ENCODE data around the gene OSBPL10. TPM values are rescaled to one million over a fixed set of nuclear protein-coding genes. Genes with fewer than 3 reads are reported as not detected.

Gene OSBPL10
- total RNA-seq, 1 experiment from 2014 or later: 172 TPM

GRCh38 chr3:31723701-31724100 lies 257.4 kb downstream of the OSBPL10 start:
- H3K4me1 Mint-ChIP-seq (ENCODE audit: insufficient read depth, unreplicated experiment): peaks cover 6% of the 10 kb centered on the region
- BruUV-seq (replicated peaks): no TSS peak
- H3K4me3 Mint-ChIP-seq (ENCODE audit: unreplicated experiment): no peak overlapping the region
- TF ChIP-seq, protein P1, sequence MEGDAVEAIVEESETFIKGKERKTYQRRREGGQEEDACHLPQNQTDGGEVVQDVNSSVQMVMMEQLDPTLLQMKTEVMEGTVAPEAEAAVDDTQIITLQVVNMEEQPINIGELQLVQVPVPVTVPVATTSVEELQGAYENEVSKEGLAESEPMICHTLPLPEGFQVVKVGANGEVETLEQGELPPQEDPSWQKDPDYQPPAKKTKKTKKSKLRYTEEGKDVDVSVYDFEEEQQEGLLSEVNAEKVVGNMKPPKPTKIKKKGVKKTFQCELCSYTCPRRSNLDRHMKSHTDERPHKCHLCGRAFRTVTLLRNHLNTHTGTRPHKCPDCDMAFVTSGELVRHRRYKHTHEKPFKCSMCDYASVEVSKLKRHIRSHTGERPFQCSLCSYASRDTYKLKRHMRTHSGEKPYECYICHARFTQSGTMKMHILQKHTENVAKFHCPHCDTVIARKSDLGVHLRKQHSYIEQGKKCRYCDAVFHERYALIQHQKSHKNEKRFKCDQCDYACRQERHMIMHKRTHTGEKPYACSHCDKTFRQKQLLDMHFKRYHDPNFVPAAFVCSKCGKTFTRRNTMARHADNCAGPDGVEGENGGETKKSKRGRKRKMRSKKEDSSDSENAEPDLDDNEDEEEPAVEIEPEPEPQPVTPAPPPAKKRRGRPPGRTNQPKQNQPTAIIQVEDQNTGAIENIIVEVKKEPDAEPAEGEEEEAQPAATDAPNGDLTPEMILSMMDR (IDR thresholded peaks at IDR 0.05; ENCODE audit: unreplicated experiment): no peak
- no peaks in the 10 kb centered on the region for H3K27me3 Mint-ChIP-seq (ENCODE audit: insufficient read depth, unreplicated experiment)
- ChIA-PET CTCF (interaction anchor here (0.6 to 1.2 kb wide), 2 partner anchors 258 to 1670 kb away, joined by 3 read pairs; partner anchors contain the start of gene ZNF860), POLR2A (no interaction called here)
- peaks cover 41% of the 10 kb centered on the region for H3K36me3 Mint-ChIP-seq (ENCODE audit: insufficient read depth, unreplicated experiment)
- DNase-seq (ENCODE audit: unreplicated experiment): no peak
- no peaks in the 10 kb centered on the region for H3K9me3 Mint-ChIP-seq (ENCODE audit: unreplicated experiment)
- H3K27ac Mint-ChIP-seq (ENCODE audit: low read depth, unreplicated experiment): no peak overlapping the region
- intact Hi-C loops (cut with micrococcal nuclease): no loop called here

- Mint-ChIP-seq H3K27ac (ENCODE audit: low read depth, unreplicated experiment) (no peak overlapping the region), H3K4me3 (ENCODE audit: unreplicated experiment) (no peak overlapping the region), H3K4me1 (ENCODE audit: insufficient read depth, unreplicated experiment) (peaks cover 6% of the 10 kb centered on the region), H3K36me3 (ENCODE audit: insufficient read depth, unreplicated experiment) (peaks cover 47% of the 10 kb centered on the region), H3K27me3 (ENCODE audit: insufficient read depth, unreplicated experiment) (no peaks in the 10 kb centered on the region), H3K9me3 (ENCODE audit: unreplicated experiment) (no peaks in the 10 kb centered on the region)
- ChIA-PET POLR2A (no interaction called here), CTCF (interaction anchor here (0.6 kb wide), 1 partner anchor 25 kb away, joined by 3 read pairs; no protein-coding TSS in a partner anchor)
- no TSS peak for BruUV-seq (replicated peaks)
- intact Hi-C loops (cut with micrococcal nuclease): no loop called here
- no peak for DNase-seq (ENCODE audit: unreplicated experiment)
- TF ChIP-seq, protein P1 (IDR thresholded peaks at IDR 0.05; ENCODE audit: unreplicated experiment): no peak
Measured at GRCh38 chr3:31721676-31722075, 259.4 kb downstream of the OSBPL10 start.

DNA sequence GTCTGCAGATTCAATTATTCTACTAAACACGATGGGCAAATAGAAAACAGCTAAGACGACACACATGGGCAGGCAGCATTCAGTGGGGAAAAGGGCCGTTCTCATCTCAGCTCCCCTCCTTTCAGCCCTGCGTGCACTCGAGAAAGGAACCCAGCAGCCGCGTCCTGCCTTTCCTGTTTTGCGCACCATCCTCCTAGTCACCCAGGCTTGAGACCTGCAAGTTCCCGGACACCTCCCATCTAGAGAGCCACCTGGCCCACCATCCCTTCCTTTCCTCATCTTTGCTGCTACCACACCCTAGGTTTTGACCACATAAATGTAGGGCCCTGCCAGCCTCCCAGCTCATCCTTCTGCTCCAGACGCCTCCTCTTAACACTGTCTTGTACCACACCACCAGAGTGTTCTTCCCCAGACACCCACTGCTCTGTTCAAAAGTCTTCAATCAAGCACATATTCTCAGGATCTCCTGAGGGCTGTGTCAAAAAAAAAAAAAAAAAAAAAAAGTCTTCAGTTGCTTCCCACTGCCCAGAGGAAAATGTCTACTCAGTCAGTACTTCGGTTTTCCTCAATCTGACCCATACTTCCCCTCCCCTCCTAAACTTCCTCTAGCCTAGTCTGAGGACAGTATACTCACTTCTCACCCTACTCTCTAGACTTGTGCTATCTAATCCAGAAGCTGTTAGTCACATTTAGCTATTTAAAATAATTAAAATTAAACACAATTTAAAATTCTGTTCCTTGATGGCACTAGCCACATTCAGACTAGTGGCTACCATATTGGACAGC lies 266.4 kb downstream of the OSBPL10 start:
- CTCF ChIA-PET: no interaction called here
- Mint-ChIP-seq H3K4me3 (ENCODE audit: unreplicated experiment) (no peak overlapping the region), H3K9me3 (ENCODE audit: unreplicated experiment) (no peaks in the 10 kb centered on the region), H3K27me3 (ENCODE audit: insufficient read depth, unreplicated experiment) (no peaks in the 10 kb centered on the region), H3K36me3 (ENCODE audit: insufficient read depth, unreplicated experiment) (peaks cover 35% of the 10 kb centered on the region), H3K4me1 (ENCODE audit: insufficient read depth, unreplicated experiment) (peaks cover 5% of the 10 kb centered on the region), H3K27ac (ENCODE audit: low read depth, unreplicated experiment) (no peak overlapping the region)
- DNase-seq (ENCODE audit: unreplicated experiment): no peak
- POLR2A ChIA-PET: no interaction called here
- no TSS peak for BruUV-seq (replicated peaks)
- TF ChIP-seq, protein P1 (IDR thresholded peaks at IDR 0.05; ENCODE audit: unreplicated experiment): no peak
- intact Hi-C loops (cut with micrococcal nuclease): no loop called here

DNA sequence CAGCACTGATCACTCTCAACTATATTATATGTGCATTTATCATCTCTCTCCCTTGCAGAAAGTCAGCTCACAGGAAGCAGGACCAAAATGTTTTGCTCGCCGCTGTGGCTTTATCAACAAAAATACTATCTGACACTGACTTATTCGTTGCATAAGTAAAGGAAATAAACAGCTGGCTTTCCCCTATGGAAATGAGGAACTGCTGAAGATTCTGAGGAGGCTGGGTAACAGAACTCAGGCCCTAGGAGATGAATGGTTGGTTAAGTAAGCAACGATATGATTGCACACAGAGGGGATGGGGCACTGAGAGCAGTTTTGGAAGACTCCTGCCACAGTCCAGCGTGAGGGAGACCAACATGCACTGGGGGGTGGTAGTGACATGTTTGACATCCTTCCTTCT lies 267.2 kb downstream of the OSBPL10 start:
- no peak overlapping the region for H3K27ac Mint-ChIP-seq (ENCODE audit: low read depth, unreplicated experiment)
- H3K4me1 Mint-ChIP-seq (ENCODE audit: insufficient read depth, unreplicated experiment): peaks cover 5% of the 10 kb centered on the region
- intact Hi-C loops (cut with micrococcal nuclease): no loop called here
- H3K36me3 Mint-ChIP-seq (ENCODE audit: insufficient read depth, unreplicated experiment): peaks cover 41% of the 10 kb centered on the region
- no peak overlapping the region for H3K4me3 Mint-ChIP-seq (ENCODE audit: unreplicated experiment)
- H3K9me3 Mint-ChIP-seq (ENCODE audit: unreplicated experiment): no peaks in the 10 kb centered on the region
- no peak for DNase-seq (ENCODE audit: unreplicated experiment)
- TF ChIP-seq, protein P1 (IDR thresholded peaks at IDR 0.05; ENCODE audit: unreplicated experiment): no peak
- no peaks in the 10 kb centered on the region for H3K27me3 Mint-ChIP-seq (ENCODE audit: insufficient read depth, unreplicated experiment)
- no TSS peak for BruUV-seq (replicated peaks)
- POLR2A ChIA-PET: no interaction called here
- CTCF ChIA-PET: no interaction called here

Data from MCF 10A (cell line).